B cell (primary cell): ENCODE results near the gene GFM2.

ENCODE experiments used
- EZH2 ChIP-seq: IDR thresholded peaks from 2 replicates; pipeline ENCODE4 v1.6.1; 2012; ENCODE audit warnings: borderline replicate concordance, low read depth, mild to moderate bottlenecking, moderate library complexity, low read length; ENCODE audit not compliant: insufficient read depth, poor library complexity, severe bottlenecking
- TF ChIP-seq, protein P1 (sequence below): fragments of 200-600 bp; IDR thresholded peaks from one replicate; pipeline ENCODE4 v1.8.0; 2022; ENCODE audit warnings: antibody characterized with exemption, mild to moderate bottlenecking

DNA sequence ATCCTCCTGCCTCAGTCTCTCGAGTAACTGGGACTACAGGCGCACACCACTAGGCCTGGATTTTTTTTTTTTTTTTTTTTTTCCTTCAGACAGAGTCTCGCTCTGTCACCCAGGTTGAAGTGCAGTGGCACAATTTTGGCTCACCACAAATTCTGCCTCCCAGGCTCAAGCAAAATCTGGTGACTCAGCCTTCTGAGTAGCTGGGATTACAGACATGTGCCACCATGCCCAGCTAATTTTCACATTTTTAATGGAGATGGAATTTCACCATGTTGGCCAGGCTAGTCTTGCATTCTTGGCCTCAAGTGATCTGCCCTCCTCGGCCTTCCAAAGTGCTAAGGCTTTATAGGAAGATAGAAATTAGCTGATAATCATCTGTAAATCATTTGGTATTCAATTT lies 44.0 kb upstream of the GFM2 start:
- TF ChIP-seq, protein P1, sequence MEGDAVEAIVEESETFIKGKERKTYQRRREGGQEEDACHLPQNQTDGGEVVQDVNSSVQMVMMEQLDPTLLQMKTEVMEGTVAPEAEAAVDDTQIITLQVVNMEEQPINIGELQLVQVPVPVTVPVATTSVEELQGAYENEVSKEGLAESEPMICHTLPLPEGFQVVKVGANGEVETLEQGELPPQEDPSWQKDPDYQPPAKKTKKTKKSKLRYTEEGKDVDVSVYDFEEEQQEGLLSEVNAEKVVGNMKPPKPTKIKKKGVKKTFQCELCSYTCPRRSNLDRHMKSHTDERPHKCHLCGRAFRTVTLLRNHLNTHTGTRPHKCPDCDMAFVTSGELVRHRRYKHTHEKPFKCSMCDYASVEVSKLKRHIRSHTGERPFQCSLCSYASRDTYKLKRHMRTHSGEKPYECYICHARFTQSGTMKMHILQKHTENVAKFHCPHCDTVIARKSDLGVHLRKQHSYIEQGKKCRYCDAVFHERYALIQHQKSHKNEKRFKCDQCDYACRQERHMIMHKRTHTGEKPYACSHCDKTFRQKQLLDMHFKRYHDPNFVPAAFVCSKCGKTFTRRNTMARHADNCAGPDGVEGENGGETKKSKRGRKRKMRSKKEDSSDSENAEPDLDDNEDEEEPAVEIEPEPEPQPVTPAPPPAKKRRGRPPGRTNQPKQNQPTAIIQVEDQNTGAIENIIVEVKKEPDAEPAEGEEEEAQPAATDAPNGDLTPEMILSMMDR: no peak
- TF ChIP-seq EZH2: no peak
